ENCODE results near the gene ARL4D.
"Not testable (repeated sequence)": the region's sequence is repeated elsewhere in the genome, so short reads cannot be mapped to it uniquely, and the experiment has no call there.

The ARL4D gene

DNA sequence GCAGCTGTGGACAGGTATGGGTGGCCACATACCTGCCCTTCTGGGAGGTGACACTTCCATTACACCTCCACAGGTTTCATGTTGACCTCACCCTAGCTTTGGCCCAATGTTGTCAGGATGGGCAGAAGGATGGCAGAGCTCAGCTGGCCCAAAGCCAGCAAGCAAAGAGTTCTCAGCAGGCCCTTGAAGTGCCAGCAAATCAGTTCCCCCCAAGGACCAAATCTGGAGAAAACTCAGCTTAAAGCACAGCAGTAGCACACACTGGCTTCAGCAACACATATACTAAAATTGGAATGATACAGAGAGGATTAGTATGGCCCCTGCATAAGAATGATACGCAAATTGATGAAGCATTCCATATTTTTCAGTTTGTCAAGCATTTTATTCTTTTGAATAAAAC lies 13.4 kb downstream of the ARL4D start:
- TF ChIP-seq POLR2A (IDR thresholded peaks at IDR 0.05; ENCODE audit: low read depth, low read length), result no peak
- DNase-seq (ENCODE audit: insufficient read length, low spot score) (no peak), FAIRE-seq (no peak)

DNA sequence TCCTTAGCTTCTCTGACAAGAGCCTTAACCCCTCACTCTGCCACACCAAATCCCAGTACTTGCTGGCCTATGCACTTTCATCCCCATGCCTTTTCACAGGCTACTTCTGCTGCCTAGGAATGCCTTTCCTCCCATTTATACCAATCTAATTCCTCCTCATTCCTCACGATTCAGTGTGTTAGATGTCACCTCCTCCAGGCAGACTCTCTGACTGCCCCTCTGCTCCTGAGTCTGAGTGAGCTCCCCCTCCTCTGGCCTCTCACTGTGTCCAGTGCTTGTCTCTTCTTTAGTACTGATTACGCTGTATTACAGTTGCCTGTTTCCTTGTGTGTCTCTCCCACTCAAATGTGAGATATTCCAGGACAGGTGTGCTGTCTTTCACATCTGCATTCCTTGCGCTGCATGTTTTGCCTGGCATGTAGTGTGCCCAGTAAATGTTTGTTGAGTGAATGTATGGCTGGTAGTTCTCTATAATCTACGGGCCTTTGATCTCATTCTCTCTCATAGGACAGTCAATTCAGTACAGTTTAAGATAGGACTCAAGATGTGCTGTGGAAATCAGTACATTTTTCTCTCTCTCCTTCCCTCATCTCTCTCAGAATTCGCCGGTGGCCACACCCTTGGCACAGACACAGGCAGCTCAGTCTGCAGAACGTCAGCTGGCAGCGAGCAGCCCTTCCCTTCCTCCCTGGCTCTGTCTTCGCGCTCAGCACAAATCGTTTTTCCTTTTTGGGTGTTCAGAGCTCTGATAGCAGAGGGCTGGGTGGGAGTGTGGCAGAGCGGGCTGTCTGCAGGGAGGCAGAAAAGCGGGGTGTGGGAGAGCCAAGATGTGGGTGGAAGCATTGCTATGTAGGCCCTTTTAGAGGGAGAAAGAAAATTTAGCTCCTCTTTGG lies 18.5 kb downstream of the ARL4D start:
- 0 out of 2 replicates have a peak, but pooled peaks have one; percentile 23 for TF ChIP-seq POLR2A (IDR thresholded peaks at IDR 0.05; ENCODE audit: low read depth, low read length)
- DNase-seq (ENCODE audit: insufficient read length, low spot score) (peak; percentile 44), FAIRE-seq (no peak)

GRCh38 chr17:43418441-43419374 lies 19.9 kb downstream of the ARL4D start:
- TF ChIP-seq POLR2A (IDR thresholded peaks at IDR 0.05; ENCODE audit: low read depth, low read length), result peak; percentile 52
- FAIRE-seq, result no peak
- DNase-seq (ENCODE audit: insufficient read length, low spot score), result peak; percentile 93

DNA sequence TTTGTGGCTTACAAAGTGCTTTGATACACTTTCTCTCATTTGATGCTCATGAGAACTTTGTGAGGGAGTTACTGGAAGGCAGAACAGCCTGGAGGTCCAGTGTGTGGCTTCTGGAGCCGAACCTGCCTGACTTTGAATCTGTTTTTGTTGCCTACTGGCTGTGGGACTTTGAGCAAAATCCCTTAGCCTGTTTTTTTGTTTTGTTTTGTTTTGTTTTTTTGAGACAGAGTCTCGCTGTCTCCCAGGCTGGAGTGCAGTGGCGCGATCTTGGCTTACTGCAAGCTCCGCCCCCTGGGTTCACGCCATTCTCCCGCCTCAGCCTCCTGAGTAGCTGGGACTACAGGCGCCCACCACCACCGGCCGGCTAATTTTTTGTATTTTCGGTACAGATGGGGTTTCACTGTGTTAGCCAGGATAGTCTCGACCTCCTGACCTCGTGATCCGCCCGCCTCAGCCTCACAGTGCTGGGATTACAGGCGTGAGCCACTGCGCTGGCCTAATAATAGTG lies 20.6 kb downstream of the ARL4D start:
- not testable (repeated sequence) for DNase-seq (ENCODE audit: insufficient read length, low spot score); FAIRE-seq

DNA sequence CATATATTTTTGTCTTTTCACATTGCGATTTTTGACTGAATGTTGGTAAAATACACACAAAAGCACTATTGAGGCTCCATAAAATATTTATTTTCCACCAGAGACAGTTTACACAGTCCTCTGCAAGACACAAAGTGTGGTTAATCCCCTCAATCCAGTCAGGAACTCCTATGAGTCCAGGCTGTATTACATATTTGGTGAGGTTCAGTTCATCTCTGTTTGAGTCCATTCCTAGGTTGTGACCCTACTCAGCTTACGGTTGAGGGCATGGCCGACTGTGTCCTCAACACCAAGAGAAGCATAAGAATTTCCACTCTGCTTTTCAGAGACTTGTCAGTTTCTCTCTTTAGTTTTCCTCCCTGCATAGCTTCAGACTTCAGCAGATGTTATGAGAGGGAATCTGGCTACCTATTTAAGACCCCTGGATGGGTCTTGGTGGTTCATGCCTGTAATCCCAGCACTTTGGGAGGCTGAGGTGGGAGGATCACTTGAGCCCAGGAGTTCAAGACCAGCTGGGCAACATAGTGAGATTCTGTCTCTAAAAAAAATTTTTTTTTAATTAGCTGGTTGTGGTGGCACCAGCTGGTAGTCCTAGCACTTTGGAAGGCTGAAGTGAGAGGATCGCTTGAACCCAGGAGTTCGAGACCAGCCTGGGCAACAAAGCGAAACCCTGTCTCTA lies 25.1 kb downstream of the ARL4D start:
- DNase-seq (ENCODE audit: insufficient read length, low spot score) (no peak), FAIRE-seq (no peak)
- TF ChIP-seq POLR2A (IDR thresholded peaks at IDR 0.05; ENCODE audit: low read depth, low read length), result no peak

- DNase-seq (ENCODE audit: insufficient read length, low spot score) (no peak), FAIRE-seq (no peak)
- TF ChIP-seq POLR2A (IDR thresholded peaks at IDR 0.05; ENCODE audit: low read depth, low read length), result no peak
These were observed 28.7 kb downstream of the ARL4D start for GRCh38 chr17:43427362-43428043.

DNA sequence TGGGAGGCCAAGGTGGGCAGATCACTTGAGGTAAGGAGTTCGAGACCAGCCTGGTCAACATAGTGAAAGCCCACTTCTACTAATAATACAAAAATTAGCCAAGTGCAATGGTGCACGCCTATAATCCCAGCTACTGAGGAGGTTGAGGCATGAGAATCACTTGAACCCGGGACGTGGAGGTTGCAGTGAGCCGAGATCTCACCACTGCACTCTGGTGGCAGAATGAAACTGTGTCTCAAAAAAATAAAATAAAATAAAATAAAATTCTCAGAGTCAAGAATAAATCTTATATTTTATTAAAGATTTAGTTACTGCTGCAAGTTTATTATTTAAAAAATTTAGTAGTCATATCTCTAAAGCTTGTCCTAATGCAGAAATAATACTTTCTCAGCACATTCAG lies 29.7 kb downstream of the ARL4D start:
- FAIRE-seq (no peak), DNase-seq (ENCODE audit: insufficient read length, low spot score) (no peak)
- TF ChIP-seq POLR2A (IDR thresholded peaks at IDR 0.05; ENCODE audit: low read depth, low read length), result no peak

GRCh38 chr17:43430936-43431713 lies 32.3 kb downstream of the ARL4D start:
- FAIRE-seq, result no peak
- DNase-seq (ENCODE audit: insufficient read length, low spot score), result no peak
- no peak for TF ChIP-seq POLR2A (IDR thresholded peaks at IDR 0.05; ENCODE audit: low read depth, low read length)

GRCh38 chr17:43431714-43432523 lies 33.1 kb downstream of the ARL4D start:
- DNase-seq (ENCODE audit: insufficient read length, low spot score), result no peak

DNA sequence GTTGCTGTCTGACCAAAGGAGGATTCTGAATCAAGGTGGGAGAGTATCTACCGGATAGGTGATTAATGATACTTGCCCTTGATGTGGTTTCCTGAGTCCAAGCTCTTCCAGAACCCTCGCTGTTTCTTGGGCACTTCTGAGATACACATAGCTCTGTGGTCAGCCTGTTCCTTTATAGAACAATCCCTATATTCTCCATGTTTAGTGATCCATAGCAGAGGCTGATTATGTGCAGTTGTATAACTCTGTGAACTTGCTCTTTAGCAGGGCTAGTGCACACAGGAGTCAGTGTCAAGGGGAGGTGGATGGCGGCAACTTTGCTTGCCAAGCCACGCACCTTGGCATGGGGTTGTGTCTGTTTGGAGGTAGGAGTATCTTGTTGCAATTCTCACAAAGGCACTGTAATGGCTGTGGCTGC lies 36.1 kb downstream of the ARL4D start:
- no peak for FAIRE-seq
- TF ChIP-seq POLR2A (IDR thresholded peaks at IDR 0.05; ENCODE audit: low read depth, low read length), result no peak
- DNase-seq (ENCODE audit: insufficient read length, low spot score), result no peak

More at GRCh38 chr17:43431714-43432523, 33.1 kb downstream of the ARL4D start:
- no peak for TF ChIP-seq POLR2A (IDR thresholded peaks at IDR 0.05; ENCODE audit: low read depth, low read length)
- no peak for FAIRE-seq

GRCh38 chr17:43437756-43438155 lies 39.0 kb downstream of the ARL4D start:
- FAIRE-seq (no peak), DNase-seq (ENCODE audit: insufficient read length, low spot score) (no peak)
- no peak for TF ChIP-seq POLR2A (IDR thresholded peaks at IDR 0.05; ENCODE audit: low read depth, low read length)

- no peak for DNase-seq (ENCODE audit: insufficient read length, low spot score)
- FAIRE-seq, result no peak
- no peak for TF ChIP-seq POLR2A (IDR thresholded peaks at IDR 0.05; ENCODE audit: low read depth, low read length)
These were observed 39.8 kb downstream of the ARL4D start for GRCh38 chr17:43438626-43439025.
